Limb (tissue), 2 donors: ENCODE results near the gene ZNF318.
"Not testable (repeated sequence)": the region's sequence is repeated elsewhere in the genome, so short reads cannot be mapped to it uniquely, and the experiment has no call there.

ENCODE experiments used
- DNase-seq, 2 donors: peaks; one replicate each; pipeline ENCODE4 v3.0.0-alpha.2; 2016; ENCODE audit errors: extremely low spot score in 2 of 2

The ZNF318 gene, protein sequence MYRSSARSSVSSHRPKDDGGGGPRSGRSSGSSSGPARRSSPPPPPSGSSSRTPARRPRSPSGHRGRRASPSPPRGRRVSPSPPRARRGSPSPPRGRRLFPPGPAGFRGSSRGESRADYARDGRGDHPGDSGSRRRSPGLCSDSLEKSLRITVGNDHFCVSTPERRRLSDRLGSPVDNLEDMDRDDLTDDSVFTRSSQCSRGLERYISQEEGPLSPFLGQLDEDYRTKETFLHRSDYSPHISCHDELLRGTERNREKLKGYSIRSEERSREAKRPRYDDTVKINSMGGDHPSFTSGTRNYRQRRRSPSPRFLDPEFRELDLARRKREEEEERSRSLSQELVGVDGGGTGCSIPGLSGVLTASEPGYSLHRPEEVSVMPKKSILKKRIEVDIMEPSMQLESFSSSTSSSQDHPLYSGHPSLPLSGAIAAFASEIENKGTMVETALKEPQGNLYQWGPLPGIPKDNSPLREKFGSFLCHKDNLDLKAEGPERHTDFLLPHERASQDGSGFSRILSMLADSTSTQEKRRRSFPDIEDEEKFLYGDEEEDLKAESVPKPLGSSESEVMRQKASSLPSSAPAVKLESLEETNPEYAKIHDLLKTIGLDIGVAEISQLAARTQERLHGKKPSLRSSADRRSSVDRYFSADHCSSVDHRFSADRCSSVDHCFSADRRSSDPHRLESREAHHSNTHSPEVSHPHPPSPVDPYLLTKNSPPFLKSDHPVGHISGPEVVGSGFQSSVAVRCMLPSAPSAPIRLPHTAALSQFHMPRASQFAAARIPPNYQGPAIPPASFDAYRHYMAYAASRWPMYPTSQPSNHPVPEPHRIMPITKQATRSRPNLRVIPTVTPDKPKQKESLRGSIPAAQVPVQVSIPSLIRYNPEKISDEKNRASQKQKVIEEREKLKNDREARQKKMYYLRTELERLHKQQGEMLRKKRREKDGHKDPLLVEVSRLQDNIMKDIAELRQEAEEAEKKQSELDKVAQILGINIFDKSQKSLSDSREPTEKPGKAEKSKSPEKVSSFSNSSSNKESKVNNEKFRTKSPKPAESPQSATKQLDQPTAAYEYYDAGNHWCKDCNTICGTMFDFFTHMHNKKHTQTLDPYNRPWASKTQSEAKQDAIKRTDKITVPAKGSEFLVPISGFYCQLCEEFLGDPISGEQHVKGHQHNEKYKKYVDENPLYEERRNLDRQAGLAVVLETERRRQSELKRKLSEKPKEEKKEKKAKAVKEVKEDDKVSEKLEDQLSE (N-terminal part only)

DNA sequence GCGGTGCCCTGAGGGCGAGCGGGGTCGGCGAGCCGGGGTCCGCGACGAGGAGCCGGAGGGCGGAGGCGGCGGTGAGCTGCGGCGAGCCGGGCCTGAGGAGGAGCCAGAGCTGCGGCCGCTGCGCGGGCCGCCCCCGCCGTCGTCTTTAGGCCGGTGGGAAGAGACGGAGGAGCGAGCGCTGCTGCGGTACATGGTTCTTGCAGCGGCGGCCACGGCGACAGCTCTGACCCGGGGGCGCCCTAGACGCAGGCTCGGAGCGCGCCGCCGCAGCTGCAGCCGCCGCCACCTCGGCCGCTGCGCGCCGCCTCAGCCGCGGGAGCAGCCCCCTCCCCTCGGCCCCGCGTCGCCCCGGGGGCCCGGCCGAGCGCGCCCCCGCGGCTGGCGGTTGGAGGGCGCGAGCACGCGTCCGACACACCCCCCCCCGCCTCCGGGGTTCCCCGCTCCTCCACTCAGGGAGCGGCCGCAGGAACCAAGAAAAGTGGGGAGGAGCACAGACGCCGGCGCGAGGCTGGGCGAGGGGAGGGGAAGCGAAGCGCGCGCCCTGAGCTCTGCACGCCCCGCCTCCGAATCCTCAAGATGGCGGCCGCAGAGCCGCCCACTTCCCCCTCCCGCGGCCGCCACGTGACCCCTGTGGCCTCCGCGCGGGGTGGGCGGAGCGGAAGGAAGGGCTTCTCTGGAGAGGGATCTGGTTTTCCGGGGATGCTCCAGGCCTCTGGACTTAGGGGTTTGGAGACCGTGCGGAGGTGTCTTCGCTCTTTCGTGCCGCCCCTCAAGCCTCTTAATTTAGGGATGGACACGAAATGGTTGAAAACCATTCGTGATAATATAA, at the start of gene ZNF318:
Gene ZNF318, minus strand, starts transcription at position 474 of the 829 bp plus-strand sequence. Its CDS starts 282 bp downstream, at position 192.
- DNase-seq: peak; percentile 98 to 99

DNA sequence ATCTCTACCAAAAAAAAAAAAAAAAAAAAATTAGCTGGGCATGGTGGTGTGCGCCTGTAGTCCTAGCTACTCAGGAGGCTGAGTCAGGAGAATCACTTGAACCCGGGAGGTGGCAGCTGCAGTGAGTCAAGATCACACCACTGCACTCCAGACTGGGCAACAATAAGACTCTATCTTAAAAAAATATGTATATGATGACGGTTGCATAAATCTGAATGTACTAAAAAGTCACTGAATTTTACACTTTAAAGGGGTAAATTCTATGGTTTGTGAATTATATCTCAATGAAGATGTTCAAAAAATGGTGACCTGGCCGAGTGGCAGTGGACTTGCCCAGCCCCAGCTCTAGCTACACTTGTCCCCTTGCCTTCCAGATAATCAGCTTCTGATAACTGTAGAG, 47.5 kb upstream of the ZNF318 start:
- DNase-seq: no peak

DNA sequence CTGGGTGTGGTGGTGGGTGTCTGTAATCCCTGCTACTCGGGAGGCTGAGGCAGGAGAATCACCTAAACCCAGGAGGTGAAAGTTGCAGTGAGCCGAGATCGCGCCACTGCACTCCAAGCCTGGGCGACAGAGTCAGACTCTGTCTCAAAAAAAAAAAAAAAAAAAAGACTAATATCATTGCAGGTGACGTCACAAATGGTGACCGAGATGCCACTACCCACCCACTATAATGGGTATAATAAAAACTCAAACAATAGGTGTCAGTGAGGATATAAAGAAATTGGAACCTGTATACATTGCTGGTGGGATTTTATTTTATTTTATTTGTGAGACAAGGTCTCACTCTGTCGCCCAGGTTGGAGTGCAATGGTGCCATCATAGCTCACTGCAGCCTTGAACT, 45.8 kb upstream of the ZNF318 start:
- not testable (repeated sequence) for DNase-seq

DNA sequence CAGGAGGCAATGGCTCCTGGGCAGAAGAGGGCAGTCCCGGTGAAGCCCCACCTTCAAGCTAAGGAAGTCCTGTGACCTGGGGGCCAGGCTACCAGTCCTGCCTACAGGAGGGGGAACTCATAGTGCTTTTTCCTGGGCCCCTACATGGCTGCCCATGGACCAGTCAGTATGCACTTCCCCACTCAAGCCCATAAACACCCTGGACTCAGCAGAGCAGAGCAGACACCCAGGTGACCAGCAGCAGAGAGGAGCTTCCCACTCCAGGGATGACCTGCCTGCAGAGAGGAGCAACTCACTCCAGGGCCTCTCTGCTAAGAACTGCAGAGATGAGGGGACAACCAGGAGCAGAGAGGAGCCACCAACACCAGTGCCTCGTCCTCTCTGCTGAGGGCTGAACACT, 43.6 kb upstream of the ZNF318 start:
- DNase-seq: no peak

DNA sequence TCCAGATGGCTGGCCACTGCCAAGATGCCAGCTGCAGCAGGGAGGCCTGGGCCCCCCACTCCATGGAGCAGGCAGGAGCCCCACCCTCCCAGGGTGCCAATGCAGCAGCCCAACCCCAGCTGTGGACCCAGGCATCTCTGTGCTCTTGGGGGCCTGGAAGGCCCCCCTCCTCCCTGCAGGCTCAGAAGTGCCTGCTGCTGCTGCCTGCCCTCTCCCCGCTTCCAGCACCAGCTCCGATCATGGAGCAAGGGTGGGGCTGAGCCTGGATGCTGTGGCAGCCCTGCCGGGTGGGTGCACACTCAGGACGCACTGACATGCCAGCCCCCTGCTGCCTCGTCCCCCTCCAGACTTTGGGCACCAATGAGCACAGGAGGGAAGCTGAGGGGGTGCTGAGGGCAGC, 43.1 kb upstream of the ZNF318 start:
- DNase-seq: no peak

DNA sequence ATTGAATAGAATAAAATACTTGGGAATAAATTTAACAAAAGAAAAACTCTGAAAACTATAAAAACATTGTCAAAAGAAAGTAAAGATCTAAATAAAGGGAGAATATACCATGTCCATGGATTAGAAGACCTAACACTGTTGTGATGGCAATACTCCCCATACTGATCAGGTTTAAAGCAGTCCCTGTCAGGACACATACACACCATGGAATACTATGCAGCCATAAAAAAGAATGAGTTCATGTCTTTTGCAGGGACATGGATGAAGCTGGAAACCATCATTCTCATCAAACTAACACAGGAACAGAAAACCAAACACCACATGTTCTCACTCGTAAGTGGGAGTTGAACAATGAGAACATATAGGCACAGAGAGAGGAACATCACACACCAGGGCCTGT, 41.3 kb upstream of the ZNF318 start:
- DNase-seq: not testable (repeated sequence)

DNA sequence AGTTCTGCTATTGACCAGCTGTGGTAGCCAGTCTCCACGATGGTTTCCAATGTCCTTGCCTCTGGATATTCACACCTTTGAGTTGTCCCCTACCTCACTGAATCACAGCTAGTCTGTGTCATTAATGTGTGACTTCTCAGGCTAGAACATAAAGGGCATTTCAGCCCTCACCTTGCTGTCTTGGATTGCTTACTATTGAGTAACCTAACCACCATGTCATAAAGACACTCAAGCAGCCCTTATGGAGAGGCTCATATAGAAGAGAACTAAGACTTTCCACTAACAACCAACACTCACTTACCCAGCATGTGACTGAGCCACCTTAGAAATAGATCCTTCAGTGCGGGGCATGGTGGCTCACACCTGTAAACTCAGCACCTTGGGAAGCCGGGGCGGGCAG, 38.8 kb upstream of the ZNF318 start:
- DNase-seq: no peak

DNA sequence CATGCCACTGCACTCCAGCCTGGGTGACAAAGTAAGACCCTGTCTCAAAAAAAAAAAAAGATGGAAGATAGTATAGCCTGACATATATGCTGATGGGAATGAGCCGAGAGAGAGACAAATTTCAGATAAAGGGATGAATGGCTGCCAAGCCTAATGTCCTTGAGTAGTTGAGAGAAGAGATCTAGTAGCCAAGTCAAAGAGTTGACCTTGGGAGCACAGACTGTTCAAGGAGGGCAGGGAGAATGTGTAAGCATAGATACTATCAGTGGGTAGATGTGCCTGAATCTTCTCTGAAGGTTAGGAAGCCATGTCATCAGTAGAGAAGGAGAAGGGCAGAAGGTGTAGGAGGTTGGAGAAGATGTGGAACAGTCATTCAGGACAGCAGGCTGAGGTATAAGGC, 37.8 kb upstream of the ZNF318 start:
- DNase-seq: no peak

DNA sequence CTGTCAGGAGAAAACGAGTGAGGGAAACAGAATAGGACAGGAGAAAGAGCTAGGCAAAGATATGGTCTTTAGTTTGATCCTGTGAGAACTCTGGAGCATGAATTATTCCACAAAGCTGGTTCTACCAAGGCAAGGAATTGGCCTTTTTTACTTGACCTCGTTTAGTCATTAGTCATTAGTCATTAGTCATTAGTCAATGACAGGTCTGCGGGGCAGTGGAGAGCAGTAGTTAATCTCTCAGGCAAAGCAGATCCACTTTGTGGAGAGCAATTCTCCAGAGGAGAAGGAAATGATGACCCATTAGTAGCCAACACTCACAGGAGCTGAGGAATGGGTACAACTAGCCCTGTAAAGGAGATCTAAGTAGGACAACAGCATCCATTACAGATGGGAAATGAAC, 35.9 kb upstream of the ZNF318 start:
- no peak for DNase-seq

DNA sequence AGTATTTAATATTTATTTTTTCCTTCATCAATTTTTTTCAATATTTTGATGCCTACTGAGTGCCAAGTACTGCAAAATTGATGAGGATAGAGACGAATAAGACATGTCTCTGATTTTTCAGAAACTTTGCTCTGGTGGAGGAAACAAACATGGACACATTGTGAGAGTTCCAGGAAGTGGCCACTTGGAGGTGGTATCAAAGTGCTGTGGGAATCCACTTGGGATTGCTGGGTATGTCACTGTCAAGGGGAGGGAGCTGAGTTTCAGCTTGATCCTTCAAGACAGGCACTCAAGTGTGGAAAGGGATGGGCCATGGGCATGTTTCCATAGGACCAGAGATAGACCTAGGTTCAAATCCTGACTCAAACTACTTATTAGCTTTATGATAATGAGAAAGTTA, 33.4 kb upstream of the ZNF318 start:
- no peak for DNase-seq

DNA sequence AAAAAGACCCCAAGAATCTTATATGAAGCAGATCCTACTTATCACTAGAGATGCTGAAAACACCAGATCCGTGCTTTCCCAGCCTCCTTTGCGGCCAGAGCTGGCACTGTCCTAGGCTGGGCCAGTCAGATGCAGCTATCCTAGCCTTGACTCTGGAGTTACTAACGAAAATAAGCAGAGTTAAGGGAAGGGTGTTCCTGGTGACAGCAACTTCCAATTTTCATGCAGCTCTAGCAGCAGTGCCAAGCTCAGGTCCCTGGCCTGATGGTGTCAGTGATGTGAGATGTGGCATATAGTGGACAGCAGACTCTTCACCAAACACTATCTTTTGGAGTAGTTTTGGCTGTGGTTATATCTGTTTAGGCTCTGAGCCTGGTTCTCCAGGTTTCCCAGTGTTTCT, 32.3 kb upstream of the ZNF318 start:
- no peak for DNase-seq

DNA sequence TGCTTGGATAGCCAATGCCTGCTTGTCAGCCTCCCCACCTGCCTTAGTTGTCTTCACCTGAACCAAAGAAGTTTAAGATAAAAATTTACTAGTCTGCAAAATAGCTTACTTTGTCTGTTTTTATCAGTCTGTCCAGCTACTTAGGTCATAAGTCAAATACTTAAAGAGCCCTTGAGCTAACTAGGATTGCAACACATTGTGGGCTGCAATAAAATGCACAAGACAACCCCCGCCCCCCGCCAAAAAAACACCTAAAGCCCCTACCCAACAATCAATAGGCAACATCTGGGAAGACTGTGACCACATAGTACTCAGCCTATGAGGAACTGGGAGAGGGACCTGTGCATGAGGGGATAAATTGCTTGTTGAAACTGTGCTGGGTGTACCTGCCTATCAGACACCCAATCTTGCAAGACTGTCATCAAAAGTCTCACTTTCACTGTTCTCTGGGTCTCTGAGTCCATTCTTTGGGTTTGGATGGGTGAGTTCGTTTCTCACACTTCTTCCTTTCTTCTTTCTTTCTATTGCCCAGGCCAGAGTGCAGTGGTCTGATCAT, 30.6 kb upstream of the ZNF318 start:
- DNase-seq: no peak

DNA sequence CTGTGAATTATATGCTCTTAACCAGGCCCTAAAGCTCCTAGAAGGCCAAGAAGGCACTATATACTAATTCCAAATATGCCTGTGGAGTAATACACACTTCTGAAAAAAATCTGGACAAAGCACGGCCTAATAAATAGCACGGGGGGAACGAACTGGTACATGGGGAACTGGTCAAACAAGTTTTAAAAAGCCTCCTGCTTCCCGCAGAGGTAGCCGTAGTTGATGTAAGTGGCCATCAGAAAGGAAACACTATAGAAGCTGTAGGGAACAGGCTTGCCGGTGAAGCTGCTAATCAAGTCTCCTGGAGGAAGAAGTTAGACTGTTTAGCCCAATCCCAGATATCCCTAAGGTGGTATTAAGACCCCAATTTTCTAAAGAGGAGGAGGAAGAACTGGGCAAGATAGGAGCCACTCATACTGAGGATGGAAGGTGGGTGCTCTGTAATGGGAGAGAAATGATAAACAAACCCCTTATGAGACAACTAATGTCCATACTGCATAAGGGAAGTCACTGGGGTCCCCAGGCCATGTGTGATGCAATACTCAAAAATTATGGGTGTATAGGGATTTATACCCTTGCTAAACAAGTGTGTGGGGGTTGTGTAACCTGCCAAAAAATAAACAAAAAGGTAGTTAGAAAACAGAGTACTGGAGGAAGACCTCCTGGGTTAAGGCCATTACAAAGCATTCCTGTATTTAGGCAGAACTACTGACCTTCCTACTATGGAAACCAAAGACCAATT, 27.1 kb upstream of the ZNF318 start:
- no peak for DNase-seq

DNA sequence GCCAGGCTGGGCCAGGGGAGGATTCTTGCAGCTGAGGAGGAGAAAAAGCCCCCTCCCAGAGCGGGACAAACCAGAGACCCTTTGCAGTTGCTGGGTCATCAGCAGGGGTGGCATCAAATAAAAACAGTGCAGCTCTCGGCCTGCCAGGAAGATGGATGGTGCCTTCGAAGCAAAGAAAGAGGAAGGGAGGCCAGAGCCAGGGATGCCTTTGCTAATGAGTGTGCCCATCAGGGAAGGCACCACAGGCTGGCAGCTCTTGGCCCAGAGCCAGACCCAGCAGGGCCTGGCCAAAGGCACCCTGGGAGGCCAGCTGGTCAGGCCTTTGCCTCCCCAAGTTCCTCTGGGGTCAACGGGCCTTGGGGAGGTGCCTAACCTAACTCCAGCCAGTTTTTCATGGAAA, 26.3 kb upstream of the ZNF318 start:
- DNase-seq: peak in 1 of 2 donors; percentile 38

DNA sequence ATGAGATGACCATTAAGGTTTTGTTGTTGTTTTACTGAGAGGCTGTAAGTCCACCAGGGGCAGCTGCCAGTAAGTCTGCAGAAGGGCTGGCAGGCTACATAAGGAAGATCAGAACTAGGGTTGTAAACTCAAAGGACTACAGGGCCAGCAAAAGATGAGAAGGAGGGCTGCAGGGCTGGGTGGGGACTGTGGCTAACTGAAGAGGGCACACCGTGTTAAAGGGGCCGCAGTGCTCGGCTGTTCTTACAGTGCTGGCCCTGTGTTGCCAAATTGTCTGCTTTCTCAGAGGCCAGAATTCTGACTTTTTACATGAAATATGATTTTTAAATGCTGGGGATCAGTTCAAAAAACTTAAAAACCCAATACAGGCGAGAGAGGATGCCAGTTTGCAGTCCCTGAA, 25.5 kb upstream of the ZNF318 start:
- no peak for DNase-seq

DNA sequence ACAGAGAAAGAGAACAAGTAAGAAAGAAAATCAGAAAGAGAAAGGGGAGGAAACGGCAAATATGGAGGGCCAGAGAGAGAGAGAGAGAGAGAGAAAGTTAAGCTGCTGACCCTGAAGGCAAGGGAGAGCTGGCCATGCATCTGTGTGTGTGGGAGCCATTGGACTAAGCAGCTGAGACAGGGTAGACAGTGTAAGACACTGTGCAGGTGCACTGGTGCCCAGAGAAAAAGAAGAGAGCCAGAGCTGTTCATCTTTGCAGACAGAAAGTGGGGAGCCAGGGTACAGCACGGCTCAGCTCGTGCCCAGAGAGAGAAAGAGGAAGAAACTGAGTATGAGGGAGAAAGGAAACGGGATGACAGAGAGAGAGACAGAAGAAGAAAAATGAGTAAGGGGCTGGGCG, 24.2 kb upstream of the ZNF318 start:
- DNase-seq: no peak

DNA sequence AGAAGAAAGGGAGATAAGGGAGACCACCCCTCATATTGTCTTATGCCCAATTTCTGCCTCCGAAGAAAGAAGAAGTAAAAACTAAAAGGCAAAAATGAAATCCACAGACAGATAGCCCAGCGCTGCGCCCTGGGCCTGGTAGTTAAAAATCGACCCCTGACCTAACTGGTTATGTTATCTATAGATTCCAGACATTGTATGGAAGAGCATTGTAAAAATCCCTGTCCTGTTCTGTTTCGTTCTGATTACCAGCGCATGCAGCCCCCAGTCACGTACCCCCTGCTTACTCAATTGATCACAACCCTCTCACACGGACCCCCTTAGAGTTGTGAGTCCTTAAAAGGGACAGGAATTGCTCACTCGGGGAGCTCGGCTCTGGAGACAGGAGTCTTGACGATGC, 23.7 kb upstream of the ZNF318 start:
- not testable (repeated sequence) for DNase-seq

DNA sequence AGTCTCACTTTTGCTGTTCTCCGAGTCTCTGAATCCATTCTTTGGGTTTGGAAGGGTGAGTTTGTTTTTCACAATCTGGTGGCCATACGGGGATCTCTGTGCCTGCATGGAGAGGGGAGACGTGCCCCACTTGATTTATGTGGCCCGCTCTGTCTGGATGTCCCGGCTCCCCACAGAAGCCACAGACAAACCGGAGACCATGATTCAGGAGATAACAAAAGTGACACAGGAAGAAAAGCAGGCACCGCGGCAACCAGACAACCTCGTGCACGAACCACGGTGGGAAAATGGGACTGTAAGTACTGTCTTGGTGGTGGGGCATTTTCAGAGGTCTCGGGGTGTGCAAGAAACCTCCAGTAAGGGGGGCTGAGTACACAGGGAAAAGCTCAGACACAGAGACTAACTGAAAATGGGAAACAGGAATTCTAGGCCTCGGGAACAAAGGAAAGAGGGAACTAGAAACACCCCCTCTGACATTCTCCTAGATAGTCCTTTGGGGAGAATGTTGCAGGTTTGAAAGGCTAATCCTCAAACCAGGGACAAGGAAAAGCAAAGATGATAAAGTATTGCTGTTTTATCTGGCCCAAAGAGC, 22.1 kb upstream of the ZNF318 start:
- DNase-seq: peak in 1 of 2 donors; percentile 42

DNA sequence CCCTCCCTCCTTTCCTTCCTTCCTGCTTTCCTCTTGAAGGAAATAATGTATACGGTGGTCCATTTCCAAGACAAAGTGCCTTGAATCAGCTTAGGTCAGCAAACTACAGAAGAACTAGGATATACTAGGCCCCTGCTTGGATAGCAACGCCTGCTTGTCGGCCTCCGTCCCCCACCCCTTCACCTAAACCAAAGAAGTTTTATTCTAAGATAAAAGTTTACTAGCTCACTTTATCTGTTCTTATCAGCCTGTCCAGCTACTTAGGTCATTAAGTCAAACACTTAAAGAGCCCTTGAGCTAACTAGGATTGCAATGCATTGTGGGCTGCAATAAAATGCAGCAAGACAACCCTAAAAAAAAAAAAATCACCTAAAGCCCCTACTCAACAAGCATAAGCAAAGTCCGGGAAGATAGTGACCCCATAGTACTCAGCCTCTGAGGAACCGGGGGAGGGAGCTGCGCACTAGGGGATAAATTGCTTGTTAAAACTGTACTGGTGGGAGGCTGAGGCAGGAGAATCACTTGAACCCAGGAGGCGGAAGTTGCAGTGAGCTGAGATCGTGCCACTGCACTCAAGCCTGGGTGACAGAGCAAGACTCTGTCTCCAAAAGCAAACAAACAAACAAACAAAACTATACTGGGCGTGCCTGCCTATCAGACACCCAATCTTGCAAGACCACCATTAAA, 21.4 kb upstream of the ZNF318 start:
- not testable (repeated sequence) for DNase-seq
